Lung (tissue), 12 donors: ENCODE measurements around the gene FAM228B. TPM values are rescaled to one million over a fixed set of nuclear protein-coding genes. Genes with fewer than 3 reads are reported as not detected.

Experiments
- ATAC-seq: fragments of 200-7000 bp; cut with Tn5 transposase; one replicate; pipeline ENCODE4 v1.9.1; 2020; ENCODE audit warnings: moderate number of reproducible peaks; ENCODE audit not compliant: insufficient read depth, low FRiP score
- DNase-seq, 3 donors: peaks; one replicate each; pipeline ENCODE4 v3.0.0-alpha.2; 2013 to 2017
- H3K27ac ChIP-seq, 2 donors: one replicate each; pipeline ENCODE4 v1.5.1; 2013; ENCODE audit warnings: mild to moderate bottlenecking in 2 of 2, moderate library complexity in 2 of 2, control low read depth in 1 of 2, inconsistent platforms in 1 of 2, low read depth in 1 of 2, low read length in 1 of 2
- H3K27me3 ChIP-seq, 3 donors: one replicate each; pipeline ENCODE4 v1.5.1; 2013; ENCODE audit warnings: low read length in 2 of 3; ENCODE audit not compliant: control insufficient read depth in 3 of 3, insufficient read depth in 3 of 3
- H3K36me3 ChIP-seq, 4 donors: one replicate each; pipeline ENCODE4 v1.5.1; 2013; ENCODE audit warnings: low read length in 4 of 4, mild to moderate bottlenecking in 1 of 4, moderate library complexity in 1 of 4; ENCODE audit not compliant: control insufficient read depth in 4 of 4, insufficient read depth in 4 of 4
- H3K4me1 ChIP-seq, 5 donors: one replicate each; pipeline ENCODE4 v1.5.1; 2013; ENCODE audit warnings: low read length in 5 of 5, mild to moderate bottlenecking in 2 of 5, moderate library complexity in 1 of 5; ENCODE audit not compliant: control insufficient read depth in 5 of 5, insufficient read depth in 5 of 5
- H3K4me3 ChIP-seq: one replicate; pipeline ENCODE4 v1.5.1; 2013; ENCODE audit warnings: mild to moderate bottlenecking, control low read depth, moderate library complexity
- H3K9ac ChIP-seq, 2 donors: one replicate each; pipeline ENCODE4 v1.5.1; 2013; ENCODE audit warnings: low read length in 2 of 2, control low read depth in 1 of 2; ENCODE audit not compliant: insufficient read depth in 1 of 2
- H3K9me3 ChIP-seq, 4 donors: one replicate each; pipeline ENCODE4 v1.5.1; 2013; ENCODE audit warnings: low read length in 3 of 4, mild to moderate bottlenecking in 1 of 4, moderate library complexity in 1 of 4; ENCODE audit not compliant: control insufficient read depth in 4 of 4, insufficient read depth in 3 of 4
- WGBS, 2 donors: extraction: QIAGEN DNeasy Blood & Tissue Kit; methylation state at CpG; one replicate each; pipeline ENCODE4 v1.1.7; 2013; 5-methylcytosine and 5-hydroxymethylcytosine counted together
- polyA plus RNA-seq, 2 donors: library from polyadenylated mRNA; stranded (reverse); fragments of 200-250 nt; gene quantifications; one replicate each; pipeline ENCODE4 v1.2.1, GENCODE V29; 2013
- total RNA-seq, 2 donors: library from RNA; depleted of rRNA in 1 of 2; stranded (reverse); fragments of >200 nt in 1 of 2; gene quantifications; one replicate each; pipeline ENCODE4 v1.2.1, GENCODE V29; 2014 to 2021
- TF ChIP-seq, protein P1 (sequence below): IDR thresholded peaks from 2 replicates; pipeline ENCODE4 v1.5.1; 2012; ENCODE audit warnings: mild to moderate bottlenecking; ENCODE audit errors: control extremely low read depth, extremely low read depth
- donor health status: control.
- donor health status: control.
- donor health status: Bipolar disorder and iron deficiency.
- donor health status: healthy.
- donor health status: DM: yes; HTN: yes; CAD: no.

The FAM228B gene
- total and polyA plus RNA-seq, 4 donors, result 5.0 to 35.4 (median 22.0) TPM

DNA sequence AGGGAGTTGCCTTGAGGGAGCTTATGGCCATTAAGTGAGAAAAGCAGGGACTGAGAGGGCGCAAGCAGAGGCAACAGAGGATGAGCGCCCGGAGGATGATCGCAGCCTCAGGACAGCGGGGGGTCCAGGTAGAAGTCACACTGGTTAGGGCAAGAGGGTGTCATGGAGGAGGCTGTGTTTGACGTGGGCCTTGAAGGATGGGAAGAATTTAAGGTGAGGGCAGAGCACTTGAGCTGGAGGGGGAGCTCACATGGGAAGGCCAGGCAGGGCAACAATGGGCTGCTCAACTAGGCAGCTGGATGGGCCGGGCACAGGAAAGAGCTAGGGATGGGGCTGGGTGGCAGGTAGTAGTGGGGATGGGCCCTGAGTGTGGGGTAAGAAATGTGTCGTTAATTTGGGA lies 83.4 kb downstream of the FAM228B start:
- H3K4me1 ChIP-seq, result no peaks in the 10 kb centered on the region
- H3K4me3 ChIP-seq, result no peak overlapping the region
- H3K36me3 ChIP-seq, result peaks cover 7 to 66% (median 27%) of the 10 kb centered on the region in 4 donors
- H3K27me3 ChIP-seq, result no peaks in the 10 kb centered on the region
- no peak overlapping the region for H3K9ac ChIP-seq
- ATAC-seq (no peak), DNase-seq (no peak)
- no peaks in the 10 kb centered on the region for H3K9me3 ChIP-seq
- no peak overlapping the region for H3K27ac ChIP-seq
- TF ChIP-seq, protein P1, sequence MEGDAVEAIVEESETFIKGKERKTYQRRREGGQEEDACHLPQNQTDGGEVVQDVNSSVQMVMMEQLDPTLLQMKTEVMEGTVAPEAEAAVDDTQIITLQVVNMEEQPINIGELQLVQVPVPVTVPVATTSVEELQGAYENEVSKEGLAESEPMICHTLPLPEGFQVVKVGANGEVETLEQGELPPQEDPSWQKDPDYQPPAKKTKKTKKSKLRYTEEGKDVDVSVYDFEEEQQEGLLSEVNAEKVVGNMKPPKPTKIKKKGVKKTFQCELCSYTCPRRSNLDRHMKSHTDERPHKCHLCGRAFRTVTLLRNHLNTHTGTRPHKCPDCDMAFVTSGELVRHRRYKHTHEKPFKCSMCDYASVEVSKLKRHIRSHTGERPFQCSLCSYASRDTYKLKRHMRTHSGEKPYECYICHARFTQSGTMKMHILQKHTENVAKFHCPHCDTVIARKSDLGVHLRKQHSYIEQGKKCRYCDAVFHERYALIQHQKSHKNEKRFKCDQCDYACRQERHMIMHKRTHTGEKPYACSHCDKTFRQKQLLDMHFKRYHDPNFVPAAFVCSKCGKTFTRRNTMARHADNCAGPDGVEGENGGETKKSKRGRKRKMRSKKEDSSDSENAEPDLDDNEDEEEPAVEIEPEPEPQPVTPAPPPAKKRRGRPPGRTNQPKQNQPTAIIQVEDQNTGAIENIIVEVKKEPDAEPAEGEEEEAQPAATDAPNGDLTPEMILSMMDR, result no peak
- WGBS, 2 donors, result 84 to 88% methylated on average over 8 of the region's 8 CpGs

DNA sequence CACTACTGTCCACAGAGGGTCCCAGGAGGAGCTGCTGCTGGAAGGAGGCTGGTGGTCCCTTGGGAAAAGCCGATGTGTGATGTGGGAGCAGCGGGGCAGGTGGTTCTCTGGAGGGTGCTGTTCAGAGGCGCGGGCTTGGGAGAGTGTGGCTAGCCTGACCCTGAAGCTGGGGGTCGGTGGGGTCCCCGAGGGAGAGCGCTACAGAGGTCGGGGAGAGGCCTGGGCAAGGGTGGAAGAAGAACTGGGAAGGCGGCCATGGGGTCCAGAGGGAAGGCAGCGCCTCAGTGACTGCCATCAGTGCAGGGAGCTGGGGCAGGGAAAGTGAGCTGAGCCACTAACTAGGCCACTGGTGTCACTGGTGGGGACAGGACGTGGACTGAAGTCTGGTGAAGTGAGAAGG lies 84.1 kb downstream of the FAM228B start:
- TF ChIP-seq, protein P1, result no peak
- no peaks in the 10 kb centered on the region for H3K9me3 ChIP-seq
- H3K9ac ChIP-seq, result no peak overlapping the region
- no peak overlapping the region for H3K4me3 ChIP-seq
- no peak overlapping the region for H3K27ac ChIP-seq
- 90 to 91% methylated on average over 11 of the region's 11 CpGs for WGBS, 2 donors
- H3K27me3 ChIP-seq, result no peaks in the 10 kb centered on the region
- DNase-seq (no peak), ATAC-seq (no peak)
- H3K4me1 ChIP-seq, result no peaks in the 10 kb centered on the region
- peaks cover 9 to 70% (median 29%) of the 10 kb centered on the region in 4 donors for H3K36me3 ChIP-seq

DNA sequence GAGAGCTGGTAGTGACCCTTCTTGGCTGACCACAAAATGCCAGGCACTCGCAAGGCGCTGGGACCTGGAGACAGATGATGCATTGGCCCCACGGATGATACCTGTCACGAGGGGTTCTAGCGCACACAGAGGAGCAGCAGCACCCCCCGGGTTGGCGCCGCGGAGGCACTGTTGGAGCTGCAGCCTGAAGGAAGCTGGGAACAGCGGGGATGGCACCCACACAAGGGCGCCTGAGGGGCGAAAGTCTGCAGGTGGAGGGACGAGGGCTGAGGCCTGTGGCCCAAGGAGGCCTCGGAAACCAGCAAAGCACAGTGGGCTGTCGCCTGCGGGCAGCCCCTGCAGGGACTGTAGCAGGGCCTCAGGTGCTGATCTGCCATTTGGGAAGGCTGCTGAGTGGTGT lies 85.2 kb downstream of the FAM228B start:
- no peaks in the 10 kb centered on the region for H3K4me1 ChIP-seq
- no peaks in the 10 kb centered on the region for H3K27me3 ChIP-seq
- no peak for ATAC-seq
- no peak overlapping the region for H3K9ac ChIP-seq
- WGBS, 2 donors, result 97 to 98% methylated on average over 16 of the region's 16 CpGs
- H3K36me3 ChIP-seq, result peaks cover 9 to 73% (median 28%) of the 10 kb centered on the region in 4 donors
- DNase-seq, result no peak
- TF ChIP-seq, protein P1, result no peak
- H3K27ac ChIP-seq, result no peak overlapping the region
- peaks cover 0 to 2% (median 0%) of the 10 kb centered on the region in 4 donors for H3K9me3 ChIP-seq
- H3K4me3 ChIP-seq, result no peak overlapping the region
